ENCODE measurements around the gene KIAA0319L. TPM values are rescaled to one million over a fixed set of nuclear protein-coding genes. Genes with fewer than 3 reads are reported as not detected.

KIAA0319L gene
- total and polyA plus RNA-seq, 2 donors (not counting 3 experiments of a cell fraction or from before 2014, with no cell fraction given): 31.4 to 43.4 TPM

GRCh38 chr1:35505911-35506798 is 51.0 kb downstream of the KIAA0319L start:
- Histone ChIP-seq H2AFZ (ENCODE audit: low read depth, low read length) (no peak overlapping the region), H3K4me1 (ENCODE audit: control insufficient read depth, extremely low read depth, insufficient read depth, low read length) (peaks cover 22% of the 10 kb centered on the region), H3K27ac (ENCODE audit: insufficient read depth, low read depth, low read length) (peak overlapping the region; percentile 48), H3K4me3 (replicated peaks in 1 of 3; ENCODE audit: insufficient read depth in 1 of 3, low read depth in 1 of 3, low read length in 3 of 3) (no peak overlapping the region), H3K79me2 (ENCODE audit: control insufficient read depth, insufficient read depth, low read length) (no peaks in the 10 kb centered on the region), H3K9me3 (replicated peaks; ENCODE audit: control insufficient read depth, insufficient read depth, low read length) (no peaks in the 10 kb centered on the region), H3K9me1 (replicated peaks; ENCODE audit: control insufficient read depth, extremely low read depth, insufficient read depth, low read length) (no peaks in the 10 kb centered on the region), H3K9ac (replicated peaks; ENCODE audit: extremely low read depth, insufficient read depth, low read length) (no peak overlapping the region), H3K36me3 (ENCODE audit: control insufficient read depth in 2 of 2, extremely low read depth in 1 of 2, insufficient read depth in 2 of 2, low read length in 2 of 2) (no peaks in the 10 kb centered on the region), H3K4me2 (ENCODE audit: insufficient read depth, low read length) (peak overlapping the region; percentile 54), H3K27me3 (ENCODE audit: control insufficient read depth in 2 of 2, insufficient read depth in 2 of 2, low read length in 2 of 2) (no peaks in the 10 kb centered on the region), H4K20me1 (replicated peaks; ENCODE audit: control insufficient read depth, extremely low read depth, insufficient read depth, low read length) (peaks cover 4% of the 10 kb centered on the region)
- no TSS peak for BruUV-seq (replicated peaks)
- intact Hi-C loops (cut with micrococcal nuclease) (loop anchor here (1.0 to 2.0 kb wide), 2 partner anchors 51 to 55 kb away; partner anchors contain the start of genes KIAA0319L and NCDN), dilution Hi-C loops (cut with MboI; ENCODE audit: extremely low pct_ligation_motif_present, low sequenced_read_pairs) (no loop called here)
- DNase-seq (ENCODE audit: low read depth, low spot score): peak; percentile 98
- TF ChIP-seq GATA2 (IDR thresholded peaks at IDR 0.05; ENCODE audit: insufficient read depth, insufficient read length, low read depth, low read length) (peak; percentile 100), MAX (IDR thresholded peaks at IDR 0.05; ENCODE audit: insufficient read depth, insufficient read length) (no peak), CTCF (IDR thresholded peaks at IDR 0.05; ENCODE audit: extremely low read depth in 1 of 2, insufficient read depth in 1 of 2, low read depth in 1 of 2, low read length in 2 of 2) (no peak), JUN (IDR thresholded peaks at IDR 0.05; ENCODE audit: borderline replicate concordance, insufficient read depth, insufficient read length, low read depth) (peak; percentile 94), FOS (IDR thresholded peaks at IDR 0.05; ENCODE audit: borderline replicate concordance, insufficient read depth, low read length) (peak; percentile 97), MYC (IDR thresholded peaks at IDR 0.05; ENCODE audit: low read depth, low read length) (no peak), POLR2A (IDR thresholded peaks at IDR 0.05; ENCODE audit: low read depth, low read length) (peak; percentile 50), POLR2AphosphoS5 (IDR thresholded peaks at IDR 0.05; ENCODE audit: insufficient read depth, low read depth, low read length) (peak; percentile 94), EZH2 (IDR thresholded peaks at IDR 0.05; ENCODE audit: borderline replicate concordance, low read depth, low read length, severe bottlenecking) (no peak)
- POLR2A ChIA-PET: no interaction called here
- CTCF ChIA-PET: interaction anchor here (1.4 to 3.3 kb wide), 3 partner anchors 21 to 59 kb away, joined by 4 to 36 read pairs (median 4); no protein-coding TSS in a partner anchor
- peak; percentile 99 for FAIRE-seq
